IMR-90 (cell line): ENCODE measurements around the gene KLHL2. TPM values are rescaled to one million over a fixed set of nuclear protein-coding genes. Genes with fewer than 3 reads are reported as not detected.

ENCODE experiments used
- ATAC-seq: fragments of 200-7000 bp; cut with Tn5 transposase; 2 replicates; pipeline ENCODE4 v1.9.1; 2020; ENCODE audit warnings: low read depth, mild to moderate bottlenecking, moderate library complexity
- BruUV-seq: library from RNA; stranded (reverse); fragments of 400-500 nt; replicated peaks from 2 replicates; lab custom pipeline; 2021; lab: Mats Ljungman, UMichigan
- CTCF ChIA-PET: fragments of 300-600 bp; formaldehyde crosslinking; extraction: SDS; loops from one replicate; lab custom pipeline; 2021; ENCODE audit warnings: antibody characterized with exemption; lab: Yijun Ruan, JAX
- POLR2A ChIA-PET: fragments of 300-600 bp; sonication (Branson Sonifier 250); formaldehyde crosslinking; loops from one replicate; lab custom pipeline; 2022; ENCODE audit warnings: antibody characterized with exemption; ENCODE audit not compliant: unreplicated experiment; lab: Charles Lee
- DNase-seq: peaks from one replicate; pipeline ENCODE4 v3.0.0; 2013
- H2AFZ ChIP-seq: replicated peaks from 2 replicates; pipeline ENCODE3; 2013; ENCODE audit warnings: low read length, mild to moderate bottlenecking; ENCODE audit not compliant: poor library complexity
- H2AK5ac ChIP-seq: 2 replicates; pipeline ENCODE4 v1.6.1; 2013; ENCODE audit warnings: low read depth, low read length, inconsistent platforms
- H2AK9ac ChIP-seq: replicated peaks from 2 replicates; pipeline ENCODE3; 2013; ENCODE audit warnings: mild to moderate bottlenecking, low read depth, low read length, moderate library complexity; ENCODE audit not compliant: poor library complexity
- H2BK120ac ChIP-seq: 2 replicates; pipeline ENCODE4 v1.6.1; 2013; ENCODE audit warnings: low read depth, low read length, inconsistent platforms
- H2BK15ac ChIP-seq: 3 replicates; pipeline ENCODE4 v1.6.1; 2013; ENCODE audit warnings: low read depth, low read length, inconsistent platforms
- H2BK20ac ChIP-seq: 2 replicates; pipeline ENCODE4 v1.6.1; 2013; ENCODE audit warnings: low read depth, mild to moderate bottlenecking, inconsistent platforms, low read length, moderate library complexity
- H2BK5ac ChIP-seq: 2 replicates; pipeline ENCODE4 v1.6.1; 2013; ENCODE audit warnings: mild to moderate bottlenecking, low read depth, low read length, inconsistent platforms; ENCODE audit not compliant: poor library complexity, severe bottlenecking
- H3K14ac ChIP-seq: replicated peaks from 2 replicates; pipeline ENCODE4 v1.6.1; 2013; ENCODE audit warnings: low read depth, low read length, inconsistent platforms
- H3K18ac ChIP-seq: 2 replicates; pipeline ENCODE4 v1.6.1; 2013; ENCODE audit warnings: low read depth, low read length, control low read depth
- H3K23ac ChIP-seq: 2 replicates; pipeline ENCODE4 v1.6.1; 2013; ENCODE audit warnings: low read depth, low read length, inconsistent platforms
- H3K27ac ChIP-seq: 2 replicates; pipeline ENCODE4 v1.5.1; 2013; ENCODE audit warnings: mild to moderate bottlenecking, control low read depth, low read length; ENCODE audit not compliant: insufficient read depth
- H3K27me3 ChIP-seq: 2 replicates; pipeline ENCODE4 v1.6.1; 2013; ENCODE audit warnings: low read length; ENCODE audit not compliant: control insufficient read depth, insufficient read depth
- H3K36me3 ChIP-seq: 2 replicates; pipeline ENCODE4 v1.6.1; 2013; ENCODE audit warnings: low read length, mixed read lengths; ENCODE audit not compliant: control insufficient read depth, insufficient read depth
- H3K4ac ChIP-seq: 2 replicates; pipeline ENCODE4 v1.6.1; 2013; ENCODE audit warnings: low read depth, low read length, inconsistent platforms
- H3K4me1 ChIP-seq: 2 replicates; pipeline ENCODE4 v1.6.1; 2013; ENCODE audit warnings: low read length, mixed read lengths; ENCODE audit not compliant: control insufficient read depth, insufficient read depth
- H3K4me2 ChIP-seq: 2 replicates; pipeline ENCODE4 v1.6.1; 2013; ENCODE audit warnings: low read depth, mild to moderate bottlenecking, control low read depth, low read length, moderate library complexity
- H3K4me3 ChIP-seq: 2 replicates; pipeline ENCODE4 v1.5.1; 2013; ENCODE audit warnings: low read depth, mild to moderate bottlenecking, control low read depth, low read length, moderate library complexity; ENCODE audit not compliant: insufficient read depth
- H3K56ac ChIP-seq: 2 replicates; pipeline ENCODE4 v1.6.1; 2013; ENCODE audit warnings: low read length, inconsistent platforms; ENCODE audit not compliant: insufficient read depth; ENCODE audit errors: extremely low read depth
- H3K79me1 ChIP-seq, 2 experiments: 2 replicates each; pipeline ENCODE4 v1.6.1; 2013; ENCODE audit warnings: low read length in 2 of 2, inconsistent platforms in 1 of 2, low read depth in 1 of 2
- H3K9ac ChIP-seq: 2 replicates; pipeline ENCODE4 v1.6.1; 2013; ENCODE audit warnings: low read depth, low read length, control low read depth
- H3K9me1 ChIP-seq: 2 replicates; pipeline ENCODE4 v1.6.1; 2013; ENCODE audit warnings: low read length, inconsistent platforms; ENCODE audit not compliant: insufficient read depth
- H3K9me3 ChIP-seq: 2 replicates; pipeline ENCODE4 v1.6.1; 2013; ENCODE audit warnings: low read length; ENCODE audit not compliant: control insufficient read depth, insufficient read depth
- H4K20me1 ChIP-seq: 2 replicates; pipeline ENCODE4 v1.6.1; 2013; ENCODE audit warnings: low read length, inconsistent platforms; ENCODE audit not compliant: insufficient read depth
- H4K5ac ChIP-seq: 2 replicates; pipeline ENCODE4 v1.6.1; 2013; ENCODE audit warnings: mild to moderate bottlenecking, low read depth, low read length, control low read depth
- H4K8ac ChIP-seq, 2 experiments: 2 replicates each; pipeline ENCODE4 v1.6.1; 2013; ENCODE audit warnings: low read depth in 2 of 2, low read length in 2 of 2, control low read depth in 1 of 2, inconsistent platforms in 1 of 2
- H4K91ac ChIP-seq: 2 replicates; pipeline ENCODE4 v1.6.1; 2013; ENCODE audit warnings: low read depth, low read length, inconsistent platforms; ENCODE audit not compliant: insufficient read depth
- BHLHE40 ChIP-seq: fragments of 150-350 bp; IDR thresholded peaks from 2 replicates; pipeline ENCODE4 v1.6.1; 2016; ENCODE audit warnings: mild to moderate bottlenecking, low read depth, low read length
- CEBPB ChIP-seq: IDR thresholded peaks from 2 replicates; pipeline ENCODE4 v1.6.1; 2012; ENCODE audit warnings: low read depth, low read length, improper control_type of control experiment
- CTCF ChIP-seq: conservative IDR thresholded peaks from 2 replicates; pipeline ENCODE4 v1.5.1; 2012; ENCODE audit warnings: mild to moderate bottlenecking, low read depth, low read length, improper control_type of control experiment
- ELK1 ChIP-seq: fragments of 150-350 bp; IDR thresholded peaks from 2 replicates; pipeline ENCODE4 v1.6.1; 2016; ENCODE audit warnings: low read depth, mild to moderate bottlenecking, low read length, moderate library complexity, borderline replicate concordance
- FOS ChIP-seq: fragments of 150-350 bp; IDR thresholded peaks from 2 replicates; pipeline ENCODE4 v1.6.1; 2016; ENCODE audit warnings: low read depth, low read length
- MAFK ChIP-seq: IDR thresholded peaks from 2 replicates; pipeline ENCODE4 v1.6.1; 2012; ENCODE audit warnings: low read depth, low read length, improper control_type of control experiment
- MAZ ChIP-seq: IDR thresholded peaks from 2 replicates; pipeline ENCODE4 v1.6.1; 2012; ENCODE audit warnings: low read depth, mild to moderate bottlenecking, low read length, improper control_type of control experiment, moderate library complexity, borderline replicate concordance
- MXI1 ChIP-seq: IDR thresholded peaks from 2 replicates; pipeline ENCODE4 v1.6.1; 2012; ENCODE audit warnings: low read depth, mild to moderate bottlenecking, low read length, moderate library complexity, borderline replicate concordance
- NFE2L2 ChIP-seq: fragments of 150-350 bp; IDR thresholded peaks from 2 replicates; pipeline ENCODE4 v1.6.1; 2016; ENCODE audit warnings: low read depth, mild to moderate bottlenecking, low read length
- RAD21 ChIP-seq: IDR thresholded peaks from 2 replicates; pipeline ENCODE4 v1.6.1; 2012; ENCODE audit warnings: low read length, improper control_type of control experiment
- RCOR1 ChIP-seq: IDR thresholded peaks from 2 replicates; pipeline ENCODE4 v1.6.1; 2012; ENCODE audit warnings: mild to moderate bottlenecking, low read length, improper control_type of control experiment; ENCODE audit not compliant: insufficient replicate concordance
- RFX5 ChIP-seq: IDR thresholded peaks from 2 replicates; pipeline ENCODE4 v1.8.0; 2012; ENCODE audit warnings: low read depth, mild to moderate bottlenecking, low read length, moderate library complexity
- SMC3 ChIP-seq: fragments of 150-350 bp; IDR thresholded peaks from 2 replicates; pipeline ENCODE4 v1.6.1; 2016; ENCODE audit warnings: low read depth, mild to moderate bottlenecking, antibody characterized with exemption, low read length, moderate library complexity
- USF2 ChIP-seq: fragments of 150-350 bp; IDR thresholded peaks from 2 replicates; pipeline ENCODE4 v1.6.1; 2017; ENCODE audit warnings: mild to moderate bottlenecking, antibody characterized with exemption, low read length, low read depth
- WGBS, 2 experiments: methylation state at CpG; one replicate each; pipeline versions ENCODE4 v1.1.5 to v1.1.7; 2013; ENCODE audit warnings: missing lambda C conversion rate in 2 of 2; ENCODE audit not compliant: insufficient read length in 1 of 2; ENCODE audit errors: extremely low coverage in 2 of 2; 5-methylcytosine and 5-hydroxymethylcytosine counted together
- dilution Hi-C: fragments of 300-500 bp; cut with HindIII; formaldehyde crosslinking; loops from one replicate; pipeline ENCODE4 v1.14.3; 2018; ENCODE audit warnings: low sequenced_read_pairs; ENCODE audit not compliant: unreplicated experiment
- in situ Hi-C: fragments of 300-500 bp; cut with MboI; formaldehyde crosslinking; loops from 3 replicates; pipeline ENCODE4 v1.14.3; 2019; ENCODE audit warnings: low sequenced_read_pairs, inconsistent platforms, mixed read lengths
- intact Hi-C: fragments of 100-400 bp; cut with micrococcal nuclease; formaldehyde crosslinking; loops from 2 replicates; pipeline ENCODE4 v1.10.0; 2022
- polyA plus RNA-seq, 3 experiments: library from polyadenylated mRNA; depleted of rRNA; stranded (reverse); fragments of >200 nt; gene quantifications; 2 replicates each; pipeline ENCODE4 v1.2.3, GENCODE V29; 2012; ENCODE audit warnings: low replicate concordance in 1 of 3
- total RNA-seq: library from RNA; depleted of rRNA; stranded (reverse); fragments of >200 nt; gene quantifications from 2 replicates; pipeline ENCODE4 v1.2.3, GENCODE V29; 2012

The KLHL2 gene
- total and polyA plus RNA-seq, 2 of the 4 experiments (the other 2 are of a cell fraction), result 11.0 to 12.4 TPM

GRCh38 chr4:165210566-165210965 lies 3.2 kb downstream of the KLHL2 start:
- ATAC-seq (no peak), DNase-seq (no peak)
- Histone ChIP-seq H2AK5ac (no peak overlapping the region), H4K91ac (no peak overlapping the region), H3K79me1 (peaks cover 14 to 21% of the 10 kb centered on the region in 2 experiments; a peak in 3 of 4 replicates), H3K14ac (no peak overlapping the region), H3K9me1 (0 out of 2 replicates have a peak, but pooled peaks cover 2% of the 10 kb centered on the region), H2AFZ (no peak overlapping the region), H4K20me1 (peaks cover 3% of the 10 kb centered on the region; the same call in 1 of the 2 replicates), H3K27ac (no peak overlapping the region), H2AK9ac (no peak overlapping the region), H2BK5ac (no peak overlapping the region), H4K5ac (no peak overlapping the region), H3K36me3 (no peaks in the 10 kb centered on the region), H2BK120ac (no peak overlapping the region), H2BK20ac (no peak overlapping the region), H3K56ac (no peak overlapping the region), H3K23ac (no peak overlapping the region), H3K4ac (no peak overlapping the region), H2BK15ac (no peak overlapping the region), H3K18ac (no peak overlapping the region), H3K27me3 (no peaks in the 10 kb centered on the region), H4K8ac (no peak overlapping the region), H3K4me1 (peaks cover 4% of the 10 kb centered on the region), H3K9ac (no peak overlapping the region), H3K4me3 (no peak overlapping the region), H3K4me2 (no peak overlapping the region), H3K9me3 (no peaks in the 10 kb centered on the region)
- TF ChIP-seq USF2 (no peak), NFE2L2 (no peak), FOS (no peak), MAZ (no peak), RAD21 (no peak), CEBPB (no peak), MAFK (no peak), SMC3 (no peak), CTCF (no peak), MXI1 (no peak), BHLHE40 (no peak), ELK1 (no peak), RFX5 (no peak), RCOR1 (no peak)
- dilution Hi-C loops, result no loop called here
- no CpG with 5 or more reads among the region's 1 CpG for WGBS, 2 experiments
- CTCF ChIA-PET, result no interaction called here
- no TSS peak for BruUV-seq
- intact Hi-C loops, result no loop called here
- in situ Hi-C loops, result loop anchor here (25.0 kb wide), 1 partner anchor 127 kb away; the partner anchor contains the start of gene MSMO1
- POLR2A ChIA-PET, result no interaction called here
